Fibroblast of pulmonary artery (primary cell): ENCODE results near the gene CATSPERE.

Experiments
- DNase-seq: peaks from one replicate; pipeline ENCODE4 v3.0.0-alpha.2; 2010; ENCODE audit warnings: low read depth
- H3K4me3 ChIP-seq: replicated peaks from 2 replicates; pipeline ENCODE4 v1.5.1; 2011; ENCODE audit warnings: low read depth, mild to moderate bottlenecking, control low read depth, low read length, moderate library complexity
- CTCF ChIP-seq: IDR thresholded peaks from 2 replicates; pipeline ENCODE4 v1.5.1; 2011; ENCODE audit warnings: mild to moderate bottlenecking, control low read depth, low read length, inconsistent platforms; ENCODE audit errors: missing control alignments

The CATSPERE gene

GRCh38 chr1:244626709-244627108 lies 165.6 kb downstream of the CATSPERE start:
- no peak for DNase-seq
- TF ChIP-seq CTCF = no peak
- no peak overlapping the region for H3K4me3 ChIP-seq

- H3K4me3 ChIP-seq = no peak overlapping the region
- DNase-seq = no peak
- no peak for TF ChIP-seq CTCF
Measured at GRCh38 chr1:244628789-244629188, 167.7 kb downstream of the CATSPERE start.

GRCh38 chr1:244633140-244633539 lies 172.1 kb downstream of the CATSPERE start:
- TF ChIP-seq CTCF = no peak
- H3K4me3 ChIP-seq = no peak overlapping the region
- DNase-seq = no peak

- no peak for TF ChIP-seq CTCF
- no peak for DNase-seq
- no peak overlapping the region for H3K4me3 ChIP-seq
Measured at GRCh38 chr1:244634546-244634945, 173.5 kb downstream of the CATSPERE start.

- no peak for TF ChIP-seq CTCF
- no peak for DNase-seq
- H3K4me3 ChIP-seq = no peak overlapping the region
Measured at GRCh38 chr1:244636488-244637259, 175.6 kb downstream of the CATSPERE start.

GRCh38 chr1:244639561-244639960 lies 178.5 kb downstream of the CATSPERE start:
- H3K4me3 ChIP-seq = no peak overlapping the region
- no peak for DNase-seq
- TF ChIP-seq CTCF = no peak

- no peak for TF ChIP-seq CTCF
- H3K4me3 ChIP-seq = no peak overlapping the region
- DNase-seq = no peak
Measured at GRCh38 chr1:244640917-244641316, 179.8 kb downstream of the CATSPERE start.
